H1 (cell line): ENCODE results near the gene FOXN1. TPM values are rescaled to one million over a fixed set of nuclear protein-coding genes. Genes with fewer than 3 reads are reported as not detected.

Experiments
- SUZ12 ChIP-seq: fragments of 200-600 bp; sonication (generic); IDR thresholded peaks from 2 replicates; pipeline ENCODE4 v1.6.1; 2012; ENCODE audit warnings: mild to moderate bottlenecking, inconsistent platforms, low read length, moderate library complexity, mixed read lengths
- polyA plus RNA-seq, 7 experiments: library from polyadenylated mRNA; depleted of rRNA in 3 of 7; stranded (reverse) in 5 of 7; unstranded in 2 of 7; fragments of >200 nt in 5 of 7; fragments of 200-250 nt in 2 of 7; gene quantifications; 1 replicate in 5 of 7; 2 replicates in 1 of 7; 4 replicates in 1 of 7; pipeline versions ENCODE4 v1.2.1 to v1.2.3, GENCODE V29; 2011 to 2013; ENCODE audit warnings: missing spikeins in 2 of 7, mixed read lengths in 2 of 7
- total RNA-seq: library from RNA; stranded (reverse); fragmentation: NEBNext Ultra II Directional; extraction: Animal tissue kit (Norgen Biotek cat#: 25700); gene quantifications from 2 replicates; pipeline ENCODE4 v1.2.1, GENCODE V29; 2021

FOXN1 gene
- total and polyA plus RNA-seq, 2 of the 8 experiments (the other 6 are each of a cell fraction or from before 2014, with no cell fraction given): not detected

GRCh38 chr17:28492352-28493310 is 13.5 kb upstream of the FOXN1 start (continued):
- no peak for TF ChIP-seq SUZ12
- TF ChIP-seq, all 59 proteins: peak for 0
